Activated CD4-positive, alpha-beta T cell treated with anti-CD3 and anti-CD28 coated beads, Interleukin-2, amount 10 ng/mL, durations not matched to agents 24 days and 14 days (primary cell): ENCODE measurements around the gene ALDH1A1. TPM values are rescaled to one million over a fixed set of nuclear protein-coding genes. Genes with fewer than 3 reads are reported as not detected.

ENCODE experiments used
- DNase-seq: peaks from one replicate; pipeline ENCODE4 v3.0.0; 2022
- H3K27ac Mint-ChIP-seq: one replicate; pipeline ENCODE4 v1.8.0; 2022; ENCODE audit warnings: mild to moderate bottlenecking, mixed read lengths
- H3K27me3 Mint-ChIP-seq: one replicate; pipeline ENCODE4 v1.8.0; 2022; ENCODE audit warnings: mixed read lengths
- H3K36me3 Mint-ChIP-seq: one replicate; pipeline ENCODE4 v1.8.0; 2022; ENCODE audit warnings: low read depth, mild to moderate bottlenecking, mixed read lengths
- H3K4me1 Mint-ChIP-seq: one replicate; pipeline ENCODE4 v1.8.0; 2021; ENCODE audit warnings: mixed read lengths
- H3K4me3 Mint-ChIP-seq: one replicate; pipeline ENCODE4 v1.8.0; 2022; ENCODE audit warnings: mild to moderate bottlenecking, moderate library complexity, mixed read lengths
- H3K9me3 Mint-ChIP-seq: one replicate; pipeline ENCODE4 v1.8.0; 2021; ENCODE audit warnings: mixed read lengths
- intact Hi-C: fragments of 100-400 bp; cut with micrococcal nuclease; formaldehyde crosslinking; loops from one replicate; pipeline ENCODE4 v1.15.1; 2023
- total RNA-seq: library from RNA; stranded (reverse); gene quantifications from 2 replicates; pipeline ENCODE4 v1.2.3, GENCODE V29; 2022

ALDH1A1 gene
- total RNA-seq, 1 donor from 2014 or later, result not detected

GRCh38 chr9:72928042-72928507 lies 24.8 kb downstream of the ALDH1A1 start:
- H3K4me3 Mint-ChIP-seq, result no peak overlapping the region
- H3K27me3 Mint-ChIP-seq, result no peaks in the 10 kb centered on the region
- intact Hi-C loops, result no loop called here
- H3K4me1 Mint-ChIP-seq, result no peaks in the 10 kb centered on the region
- H3K9me3 Mint-ChIP-seq, result no peaks in the 10 kb centered on the region
- no peaks in the 10 kb centered on the region for H3K36me3 Mint-ChIP-seq
- H3K27ac Mint-ChIP-seq, result no peak overlapping the region
- no peak for DNase-seq

- Mint-ChIP-seq H3K36me3 (no peaks in the 10 kb centered on the region), H3K4me3 (no peak overlapping the region), H3K27ac (no peak overlapping the region), H3K4me1 (no peaks in the 10 kb centered on the region), H3K9me3 (no peaks in the 10 kb centered on the region), H3K27me3 (no peaks in the 10 kb centered on the region)
- no peak for DNase-seq
- intact Hi-C loops, result no loop called here
Observed at GRCh38 chr9:72926506-72926905, 26.3 kb downstream of the ALDH1A1 start.

- Mint-ChIP-seq H3K4me3 (no peak overlapping the region), H3K36me3 (no peaks in the 10 kb centered on the region), H3K9me3 (no peaks in the 10 kb centered on the region), H3K27ac (no peak overlapping the region), H3K4me1 (no peaks in the 10 kb centered on the region), H3K27me3 (no peaks in the 10 kb centered on the region)
- DNase-seq, result no peak
- intact Hi-C loops, result no loop called here
Observed at GRCh38 chr9:72925891-72926290, 27.0 kb downstream of the ALDH1A1 start.

GRCh38 chr9:72925126-72925789 lies 27.6 kb downstream of the ALDH1A1 start:
- Mint-ChIP-seq H3K27ac (no peak overlapping the region), H3K4me1 (no peaks in the 10 kb centered on the region), H3K36me3 (no peaks in the 10 kb centered on the region), H3K27me3 (no peaks in the 10 kb centered on the region), H3K4me3 (no peak overlapping the region), H3K9me3 (no peaks in the 10 kb centered on the region)
- intact Hi-C loops, result no loop called here
- DNase-seq, result no peak

GRCh38 chr9:72924154-72924790 lies 28.6 kb downstream of the ALDH1A1 start:
- no peak overlapping the region for H3K4me3 Mint-ChIP-seq
- intact Hi-C loops, result no loop called here
- H3K4me1 Mint-ChIP-seq, result no peaks in the 10 kb centered on the region

GRCh38 chr9:72923077-72923476 lies 29.8 kb downstream of the ALDH1A1 start:
- H3K4me3 Mint-ChIP-seq, result no peak overlapping the region
- no peaks in the 10 kb centered on the region for H3K4me1 Mint-ChIP-seq
- no peaks in the 10 kb centered on the region for H3K27me3 Mint-ChIP-seq
- intact Hi-C loops, result no loop called here
- H3K36me3 Mint-ChIP-seq, result no peaks in the 10 kb centered on the region
- H3K9me3 Mint-ChIP-seq, result no peaks in the 10 kb centered on the region
- no peak for DNase-seq
- no peak overlapping the region for H3K27ac Mint-ChIP-seq

More at GRCh38 chr9:72924154-72924790, 28.6 kb downstream of the ALDH1A1 start:
- DNase-seq, result no peak
- Mint-ChIP-seq H3K27me3 (no peaks in the 10 kb centered on the region), H3K27ac (no peak overlapping the region), H3K9me3 (no peaks in the 10 kb centered on the region), H3K36me3 (no peaks in the 10 kb centered on the region)

GRCh38 chr9:72921888-72922654 lies 30.8 kb downstream of the ALDH1A1 start:
- H3K4me1 Mint-ChIP-seq, result no peaks in the 10 kb centered on the region
- H3K4me3 Mint-ChIP-seq, result no peak overlapping the region
- no peak for DNase-seq
- H3K9me3 Mint-ChIP-seq, result no peaks in the 10 kb centered on the region
- no peak overlapping the region for H3K27ac Mint-ChIP-seq
- intact Hi-C loops, result no loop called here
- no peaks in the 10 kb centered on the region for H3K36me3 Mint-ChIP-seq
- no peaks in the 10 kb centered on the region for H3K27me3 Mint-ChIP-seq

GRCh38 chr9:72919246-72919945 lies 33.5 kb downstream of the ALDH1A1 start:
- no peaks in the 10 kb centered on the region for H3K4me1 Mint-ChIP-seq
- no peaks in the 10 kb centered on the region for H3K27me3 Mint-ChIP-seq
- intact Hi-C loops, result no loop called here
- H3K36me3 Mint-ChIP-seq, result no peaks in the 10 kb centered on the region
- no peak for DNase-seq
- H3K4me3 Mint-ChIP-seq, result no peak overlapping the region
- H3K27ac Mint-ChIP-seq, result no peak overlapping the region
- no peaks in the 10 kb centered on the region for H3K9me3 Mint-ChIP-seq

GRCh38 chr9:72917892-72918509 lies 34.9 kb downstream of the ALDH1A1 start:
- Mint-ChIP-seq H3K27ac (no peak overlapping the region), H3K36me3 (no peaks in the 10 kb centered on the region), H3K27me3 (no peaks in the 10 kb centered on the region), H3K4me3 (no peak overlapping the region), H3K4me1 (no peaks in the 10 kb centered on the region), H3K9me3 (no peaks in the 10 kb centered on the region)
- intact Hi-C loops, result no loop called here
- DNase-seq, result no peak

- no peak for DNase-seq
- no peak overlapping the region for H3K27ac Mint-ChIP-seq
- intact Hi-C loops, result no loop called here
- no peak overlapping the region for H3K4me3 Mint-ChIP-seq
- H3K9me3 Mint-ChIP-seq, result no peaks in the 10 kb centered on the region
- H3K36me3 Mint-ChIP-seq, result no peaks in the 10 kb centered on the region
- no peaks in the 10 kb centered on the region for H3K27me3 Mint-ChIP-seq
- H3K4me1 Mint-ChIP-seq, result no peaks in the 10 kb centered on the region
Observed at GRCh38 chr9:72915659-72916058, 37.2 kb downstream of the ALDH1A1 start.

- no peak for DNase-seq
- H3K4me1 Mint-ChIP-seq, result no peaks in the 10 kb centered on the region
- intact Hi-C loops, result no loop called here
- H3K36me3 Mint-ChIP-seq, result no peaks in the 10 kb centered on the region
- H3K27me3 Mint-ChIP-seq, result no peaks in the 10 kb centered on the region
- no peaks in the 10 kb centered on the region for H3K9me3 Mint-ChIP-seq
- H3K4me3 Mint-ChIP-seq, result no peak overlapping the region
- no peak overlapping the region for H3K27ac Mint-ChIP-seq
Observed at GRCh38 chr9:72914750-72915149, 38.1 kb downstream of the ALDH1A1 start.

- Mint-ChIP-seq H3K9me3 (no peaks in the 10 kb centered on the region), H3K36me3 (no peaks in the 10 kb centered on the region), H3K4me1 (no peaks in the 10 kb centered on the region), H3K27me3 (no peaks in the 10 kb centered on the region), H3K27ac (no peak overlapping the region), H3K4me3 (no peak overlapping the region)
- DNase-seq, result no peak
- intact Hi-C loops, result no loop called here
Observed at GRCh38 chr9:72913382-72914009, 39.4 kb downstream of the ALDH1A1 start.
